ENCODE data around the gene TREX2.

DNA sequence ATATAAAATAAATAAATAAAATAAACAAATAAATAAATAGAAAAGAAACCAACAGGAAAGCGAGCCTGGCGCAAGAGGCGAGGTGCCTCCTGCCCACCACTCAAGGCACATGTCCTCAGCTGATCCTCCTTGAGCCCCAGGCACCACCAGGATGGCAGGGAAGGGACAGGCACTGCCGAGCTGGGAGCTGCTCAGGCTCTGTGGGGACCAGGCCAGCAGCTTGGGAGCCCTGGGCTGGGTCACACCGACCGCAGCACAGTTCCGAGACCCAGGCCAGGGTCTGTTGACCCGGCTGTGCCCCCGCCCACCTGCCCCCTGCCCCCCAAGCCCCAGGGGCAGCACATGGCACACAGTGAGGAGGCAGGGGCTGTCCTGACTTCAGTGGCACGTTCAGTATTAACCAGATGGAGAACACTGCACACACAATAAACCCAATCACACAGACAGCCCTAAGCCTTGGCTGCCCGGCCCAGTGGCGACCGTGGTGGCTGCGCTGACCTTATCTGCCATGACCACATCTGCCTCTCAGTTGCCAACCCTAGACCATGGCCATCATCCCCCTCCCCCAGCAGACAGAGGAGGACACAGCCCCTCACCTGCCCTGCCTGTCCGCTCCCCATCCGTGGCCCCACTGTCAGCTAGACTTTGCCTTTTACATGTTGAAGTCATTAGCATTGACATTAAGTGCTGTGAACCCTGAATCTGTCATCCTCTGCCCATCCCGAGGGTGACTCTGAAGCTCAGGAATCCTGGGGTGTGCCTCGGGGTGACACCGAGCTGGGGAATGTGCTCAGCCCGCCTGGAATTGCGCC is 2.9 kb upstream of the TREX2 start:
- TF ChIP-seq, protein P1, sequence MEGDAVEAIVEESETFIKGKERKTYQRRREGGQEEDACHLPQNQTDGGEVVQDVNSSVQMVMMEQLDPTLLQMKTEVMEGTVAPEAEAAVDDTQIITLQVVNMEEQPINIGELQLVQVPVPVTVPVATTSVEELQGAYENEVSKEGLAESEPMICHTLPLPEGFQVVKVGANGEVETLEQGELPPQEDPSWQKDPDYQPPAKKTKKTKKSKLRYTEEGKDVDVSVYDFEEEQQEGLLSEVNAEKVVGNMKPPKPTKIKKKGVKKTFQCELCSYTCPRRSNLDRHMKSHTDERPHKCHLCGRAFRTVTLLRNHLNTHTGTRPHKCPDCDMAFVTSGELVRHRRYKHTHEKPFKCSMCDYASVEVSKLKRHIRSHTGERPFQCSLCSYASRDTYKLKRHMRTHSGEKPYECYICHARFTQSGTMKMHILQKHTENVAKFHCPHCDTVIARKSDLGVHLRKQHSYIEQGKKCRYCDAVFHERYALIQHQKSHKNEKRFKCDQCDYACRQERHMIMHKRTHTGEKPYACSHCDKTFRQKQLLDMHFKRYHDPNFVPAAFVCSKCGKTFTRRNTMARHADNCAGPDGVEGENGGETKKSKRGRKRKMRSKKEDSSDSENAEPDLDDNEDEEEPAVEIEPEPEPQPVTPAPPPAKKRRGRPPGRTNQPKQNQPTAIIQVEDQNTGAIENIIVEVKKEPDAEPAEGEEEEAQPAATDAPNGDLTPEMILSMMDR (IDR thresholded peaks at IDR 0.05): no peak
- TF ChIP-seq POLR2AphosphoS5 (IDR thresholded peaks at IDR 0.05): no peak
